BJ (cell line): ENCODE results near the gene MORF4L2. TPM values are rescaled to one million over a fixed set of nuclear protein-coding genes. Genes with fewer than 3 reads are reported as not detected.
A peak's percentile ranks its signal among the peaks of the same experiment; 100 is the strongest.

Experiments
- CTCF ChIA-PET: fragments of 350-600 bp; formaldehyde crosslinking; extraction: SDS; loops from one replicate; lab custom pipeline; 2021; ENCODE audit warnings: antibody characterized with exemption, inconsistent platforms; lab: Yijun Ruan, JAX
- POLR2A ChIA-PET: fragments of 300-600 bp; sonication (Branson Sonifier 250); formaldehyde crosslinking; extraction: SDS; loops from one replicate; lab custom pipeline; 2021; ENCODE audit warnings: antibody characterized with exemption; lab: Charles Lee
- DNase-seq: peaks from one replicate; pipeline ENCODE4 v3.0.0-alpha.2; 2011; ENCODE audit warnings: low read depth
- H3K27me3 ChIP-seq: 2 replicates; pipeline ENCODE4 v1.6.0; 2011; ENCODE audit warnings: low read length; ENCODE audit not compliant: control insufficient read depth, insufficient read depth
- H3K36me3 ChIP-seq: 2 replicates; pipeline ENCODE4 v1.5.1; 2011; ENCODE audit warnings: low read length; ENCODE audit not compliant: control insufficient read depth, insufficient read depth
- H3K4me3 ChIP-seq: 2 replicates; pipeline ENCODE4 v1.5.1; 2011; ENCODE audit warnings: low read depth, mild to moderate bottlenecking, control low read depth, low read length
- polyA plus RNA-seq: library from polyadenylated mRNA; depleted of rRNA; stranded (reverse); fragments of >200 nt; gene quantifications from 2 replicates; pipeline ENCODE4 v1.2.3, GENCODE V29; 2011; rRNA removed
- TF ChIP-seq, protein P1 (sequence below): IDR thresholded peaks from 2 replicates; pipeline ENCODE4 v1.5.1; 2011; ENCODE audit warnings: low read depth, mild to moderate bottlenecking, control low read depth, inconsistent platforms, low read length, moderate library complexity; ENCODE audit not compliant: insufficient read depth

Gene MORF4L2
- polyA plus RNA-seq, 1 experiment, result 479 TPM

GRCh38 chrX:103630171-103630511, 56.4 kb downstream of the MORF4L2 start:
- TF ChIP-seq, protein P1, sequence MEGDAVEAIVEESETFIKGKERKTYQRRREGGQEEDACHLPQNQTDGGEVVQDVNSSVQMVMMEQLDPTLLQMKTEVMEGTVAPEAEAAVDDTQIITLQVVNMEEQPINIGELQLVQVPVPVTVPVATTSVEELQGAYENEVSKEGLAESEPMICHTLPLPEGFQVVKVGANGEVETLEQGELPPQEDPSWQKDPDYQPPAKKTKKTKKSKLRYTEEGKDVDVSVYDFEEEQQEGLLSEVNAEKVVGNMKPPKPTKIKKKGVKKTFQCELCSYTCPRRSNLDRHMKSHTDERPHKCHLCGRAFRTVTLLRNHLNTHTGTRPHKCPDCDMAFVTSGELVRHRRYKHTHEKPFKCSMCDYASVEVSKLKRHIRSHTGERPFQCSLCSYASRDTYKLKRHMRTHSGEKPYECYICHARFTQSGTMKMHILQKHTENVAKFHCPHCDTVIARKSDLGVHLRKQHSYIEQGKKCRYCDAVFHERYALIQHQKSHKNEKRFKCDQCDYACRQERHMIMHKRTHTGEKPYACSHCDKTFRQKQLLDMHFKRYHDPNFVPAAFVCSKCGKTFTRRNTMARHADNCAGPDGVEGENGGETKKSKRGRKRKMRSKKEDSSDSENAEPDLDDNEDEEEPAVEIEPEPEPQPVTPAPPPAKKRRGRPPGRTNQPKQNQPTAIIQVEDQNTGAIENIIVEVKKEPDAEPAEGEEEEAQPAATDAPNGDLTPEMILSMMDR, result no peak
- peak overlapping the region; percentile 54 for H3K4me3 ChIP-seq
- no peaks in the 10 kb centered on the region for H3K27me3 ChIP-seq
- no peaks in the 10 kb centered on the region for H3K36me3 ChIP-seq
- ChIA-PET CTCF (interaction anchor here (1.0 to 1.7 kb wide), 7 partner anchors 9 to 96 kb away, joined by 3 to 6 read pairs (median 3); no protein-coding TSS in a partner anchor), POLR2A (interaction anchor here (0.5 to 0.8 kb wide), 2 partner anchors 15 to 57 kb away, joined by 3 to 4 read pairs; no protein-coding TSS in a partner anchor)
- no peak for DNase-seq

GRCh38 chrX:103629318-103630170, 57.0 kb downstream of the MORF4L2 start:
- no peak for DNase-seq
- POLR2A ChIA-PET, result interaction anchor here (0.5 to 0.8 kb wide), 3 partner anchors 14 to 96 kb away, joined by 3 to 4 read pairs (median 4); no protein-coding TSS in a partner anchor

DNA sequence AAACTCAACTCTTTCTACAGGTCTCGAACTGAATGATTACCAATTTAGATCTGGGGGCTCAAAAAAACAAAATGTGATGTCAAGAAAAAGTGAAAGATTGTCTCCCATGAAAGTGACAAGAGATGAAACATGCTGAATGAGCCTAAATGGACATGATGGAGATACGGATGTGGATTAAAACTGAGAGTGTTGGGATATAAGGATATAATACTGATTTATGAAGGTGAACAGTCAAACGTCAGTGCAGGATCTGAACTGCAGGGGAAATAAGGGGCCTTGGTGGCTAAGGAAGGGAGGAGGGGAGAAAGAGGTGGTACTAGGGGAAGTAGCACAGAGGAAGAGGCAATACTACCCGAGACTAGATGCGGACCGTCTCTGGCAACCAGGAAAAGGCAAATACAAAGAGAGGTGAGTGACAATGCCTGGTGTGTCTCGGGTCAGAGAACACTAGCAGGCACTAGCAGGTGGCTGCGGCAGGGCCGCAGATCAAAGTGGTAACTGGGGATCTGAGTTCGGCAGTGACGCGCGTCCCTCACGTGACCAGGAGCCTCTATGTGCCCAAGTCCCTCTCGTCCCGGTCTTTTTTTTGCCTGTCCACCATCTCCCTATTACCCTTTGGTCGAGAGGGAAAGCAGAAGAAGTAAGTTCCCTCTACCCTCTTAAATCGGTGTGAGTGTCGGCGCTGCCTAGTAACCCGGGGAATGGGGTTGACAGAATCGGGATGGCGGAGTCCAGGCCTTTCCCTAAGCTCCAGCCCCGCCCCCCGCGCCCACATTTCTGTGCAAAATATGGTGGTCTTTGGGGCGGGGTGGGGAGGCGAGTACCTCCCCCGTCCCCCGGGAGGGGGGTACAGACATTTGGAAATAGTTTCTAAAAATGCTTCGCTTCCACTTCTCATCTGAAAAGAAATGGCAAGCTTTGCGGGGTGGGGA, 57.8 kb downstream of the MORF4L2 start, which contains the start of gene TCEAL1:
TCEAL1 (plus strand) TSS at position 590 of the 932 bp plus-strand sequence. CDS start 942 bp downstream, outside the sequence.
- no peaks in the 10 kb centered on the region for H3K27me3 ChIP-seq
- ChIA-PET CTCF (interaction anchor here (1.1 to 1.7 kb wide), 3 partner anchors 10 to 13 kb away, joined by 5 to 6 read pairs (median 5); no protein-coding TSS in a partner anchor), POLR2A (interaction anchor here (0.6 kb wide), 1 partner anchor 95 kb away, joined by 4 read pairs; no protein-coding TSS in a partner anchor)
- peak within 1 kb of the TSS; percentile 54 for H3K4me3 ChIP-seq
- TF ChIP-seq, protein P1, result no peak
- no peaks in the 10 kb centered on the region for H3K36me3 ChIP-seq
- DNase-seq, result no peak

More at GRCh38 chrX:103629318-103630170, 57.0 kb downstream of the MORF4L2 start:
- peak overlapping the region; percentile 54 for H3K4me3 ChIP-seq
- CTCF ChIA-PET, result interaction anchor here (1.0 to 1.7 kb wide), 7 partner anchors 9 to 95 kb away, joined by 3 to 6 read pairs (median 3); no protein-coding TSS in a partner anchor
- TF ChIP-seq, protein P1, result peak; percentile 72
- no peaks in the 10 kb centered on the region for H3K27me3 ChIP-seq
- no peaks in the 10 kb centered on the region for H3K36me3 ChIP-seq

GRCh38 chrX:103626855-103627254, 59.6 kb downstream of the MORF4L2 start:
- no peak for DNase-seq
- POLR2A ChIA-PET, result no interaction called here
- CTCF ChIA-PET, result no interaction called here
- TF ChIP-seq, protein P1, result no peak
- H3K4me3 ChIP-seq, result no peak overlapping the region
- H3K27me3 ChIP-seq, result no peaks in the 10 kb centered on the region
- H3K36me3 ChIP-seq, result no peaks in the 10 kb centered on the region

Other genes with a start within 250 kb of the MORF4L2 start
- 0.48 and 0.56 TPM in 2 replicates for gene RAB40A, start 167.2 kb downstream of the MORF4L2 start, polyA plus RNA-seq
- gene TCEAL4, start 101.2 kb downstream of the MORF4L2 start, polyA plus RNA-seq, result 28.6 and 44.1 TPM in 2 replicates
- 20.4 and 35.2 TPM in 2 replicates for gene TCEAL3, start 78.7 kb downstream of the MORF4L2 start, polyA plus RNA-seq
- 30.9 and 44.5 TPM in 2 replicates for gene TCEAL1, start 57.7 kb downstream of the MORF4L2 start, polyA plus RNA-seq
- 0.16 and 0.43 TPM in 2 replicates for gene TMEM31, start 24.2 kb upstream of the MORF4L2 start, polyA plus RNA-seq
- gene PLP1, start 90.1 kb upstream of the MORF4L2 start, polyA plus RNA-seq, result 0.75 and 1.9 TPM in 2 replicates
- 0.39 and 0.82 TPM in 2 replicates for gene RAB9B, start 145.6 kb upstream of the MORF4L2 start, polyA plus RNA-seq